ENCODE results near the gene FAM9B. TPM values are rescaled to one million over a fixed set of nuclear protein-coding genes. Genes with fewer than 3 reads are reported as not detected.

FAM9B gene
- total RNA-seq, 2 experiments from 2014 or later, result not detected

Other genes with a start within 250 kb of the FAM9B start
- not detected for gene FAM9A, start 232.7 kb downstream of the FAM9B start, total RNA-seq